ENCODE results near the gene SPEM3. TPM values are rescaled to one million over a fixed set of nuclear protein-coding genes. Genes with fewer than 3 reads are reported as not detected.

Gene SPEM3
- total RNA-seq, 4 donors from 2014 or later: not detected

DNA sequence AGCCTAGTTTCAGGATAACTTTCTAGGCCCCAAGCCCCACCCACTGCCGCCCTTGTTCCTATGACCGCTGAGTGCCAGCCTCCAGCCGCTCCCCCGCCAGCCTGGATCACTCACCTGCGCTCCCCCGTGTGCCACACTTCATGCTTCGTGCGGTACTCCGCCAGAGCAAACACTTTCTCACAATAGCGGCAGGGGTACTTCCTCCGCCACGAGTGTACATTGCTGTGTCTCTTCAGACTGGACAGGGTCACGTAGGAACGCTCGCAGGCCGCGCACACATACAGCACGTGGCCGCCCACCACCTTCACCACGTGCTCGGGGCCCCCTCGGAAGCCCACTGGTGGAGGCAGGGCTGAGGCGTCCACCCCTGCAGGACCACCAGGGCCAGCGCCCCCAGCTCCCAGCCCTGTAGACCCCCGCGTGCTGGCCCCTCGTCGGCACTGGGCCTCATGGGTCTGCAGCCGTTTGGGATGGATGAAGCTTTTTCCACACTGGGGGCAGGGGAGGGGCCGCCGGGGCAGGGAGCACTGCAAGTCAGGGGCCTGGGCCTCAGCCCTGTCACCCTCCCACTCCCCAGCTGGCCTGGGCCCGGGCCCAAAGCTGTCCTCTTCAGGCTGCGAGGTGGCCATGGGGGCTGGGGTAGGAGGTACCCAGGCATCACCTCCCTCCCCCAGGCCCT is 37.1 kb downstream of the SPEM3 start:
- TF ChIP-seq, protein P1, sequence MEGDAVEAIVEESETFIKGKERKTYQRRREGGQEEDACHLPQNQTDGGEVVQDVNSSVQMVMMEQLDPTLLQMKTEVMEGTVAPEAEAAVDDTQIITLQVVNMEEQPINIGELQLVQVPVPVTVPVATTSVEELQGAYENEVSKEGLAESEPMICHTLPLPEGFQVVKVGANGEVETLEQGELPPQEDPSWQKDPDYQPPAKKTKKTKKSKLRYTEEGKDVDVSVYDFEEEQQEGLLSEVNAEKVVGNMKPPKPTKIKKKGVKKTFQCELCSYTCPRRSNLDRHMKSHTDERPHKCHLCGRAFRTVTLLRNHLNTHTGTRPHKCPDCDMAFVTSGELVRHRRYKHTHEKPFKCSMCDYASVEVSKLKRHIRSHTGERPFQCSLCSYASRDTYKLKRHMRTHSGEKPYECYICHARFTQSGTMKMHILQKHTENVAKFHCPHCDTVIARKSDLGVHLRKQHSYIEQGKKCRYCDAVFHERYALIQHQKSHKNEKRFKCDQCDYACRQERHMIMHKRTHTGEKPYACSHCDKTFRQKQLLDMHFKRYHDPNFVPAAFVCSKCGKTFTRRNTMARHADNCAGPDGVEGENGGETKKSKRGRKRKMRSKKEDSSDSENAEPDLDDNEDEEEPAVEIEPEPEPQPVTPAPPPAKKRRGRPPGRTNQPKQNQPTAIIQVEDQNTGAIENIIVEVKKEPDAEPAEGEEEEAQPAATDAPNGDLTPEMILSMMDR (IDR thresholded peaks at IDR 0.05; ENCODE audit: low read depth): no peak

DNA sequence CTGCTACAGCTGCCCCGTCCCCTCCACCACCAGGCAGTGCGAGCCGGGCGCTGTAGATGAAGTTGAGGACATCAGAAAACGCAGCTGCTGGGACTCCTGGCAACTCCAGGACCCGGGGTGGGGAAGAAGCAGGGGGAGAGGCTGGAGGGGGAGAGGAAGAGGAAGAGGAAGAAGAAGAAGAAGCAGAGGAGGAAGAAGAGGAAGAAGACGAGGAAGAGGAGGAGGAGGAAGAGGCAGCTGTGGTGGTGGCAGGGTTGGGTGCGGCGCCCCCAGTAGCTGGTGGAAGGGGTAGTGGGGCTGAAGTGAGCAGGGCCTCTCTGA is 37.6 kb downstream of the SPEM3 start:
- TF ChIP-seq, protein P1 (IDR thresholded peaks at IDR 0.05; ENCODE audit: low read depth): no peak

DNA sequence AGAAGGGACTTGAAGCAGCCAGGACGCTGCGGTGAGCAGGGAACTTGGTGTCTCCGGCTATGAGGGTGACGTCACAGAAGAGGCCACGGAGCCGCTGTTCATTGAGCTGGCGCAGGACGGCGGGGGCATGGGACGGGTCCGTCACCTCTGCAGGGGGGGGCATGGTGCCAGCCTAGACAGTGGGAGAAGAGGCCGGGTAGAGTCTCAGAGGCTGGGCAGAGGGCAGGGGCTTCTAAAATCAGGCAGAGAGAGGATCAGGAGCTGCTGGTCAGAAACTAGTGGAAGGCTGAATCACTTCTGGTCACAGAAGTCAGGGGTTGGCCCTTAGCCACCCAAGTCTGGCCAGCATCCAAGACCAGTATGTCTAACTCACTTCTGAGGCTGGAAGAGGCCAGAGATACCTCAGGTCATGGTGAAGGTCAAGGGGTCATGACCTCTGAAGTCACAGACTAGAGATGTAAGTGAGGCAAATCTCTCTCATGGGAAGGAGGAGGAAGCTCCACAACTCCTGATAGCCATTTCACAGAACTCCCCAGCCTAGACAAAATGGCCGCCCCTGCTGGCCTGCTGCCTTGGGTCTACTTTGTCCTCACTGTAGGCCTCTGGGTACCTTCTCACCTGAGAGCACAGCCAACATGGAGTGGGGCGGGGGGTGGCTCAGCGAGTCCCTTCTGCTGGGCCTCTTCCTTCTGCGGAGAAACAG is 38.1 kb downstream of the SPEM3 start:
- TF ChIP-seq, protein P1 (IDR thresholded peaks at IDR 0.05; ENCODE audit: low read depth): no peak

DNA sequence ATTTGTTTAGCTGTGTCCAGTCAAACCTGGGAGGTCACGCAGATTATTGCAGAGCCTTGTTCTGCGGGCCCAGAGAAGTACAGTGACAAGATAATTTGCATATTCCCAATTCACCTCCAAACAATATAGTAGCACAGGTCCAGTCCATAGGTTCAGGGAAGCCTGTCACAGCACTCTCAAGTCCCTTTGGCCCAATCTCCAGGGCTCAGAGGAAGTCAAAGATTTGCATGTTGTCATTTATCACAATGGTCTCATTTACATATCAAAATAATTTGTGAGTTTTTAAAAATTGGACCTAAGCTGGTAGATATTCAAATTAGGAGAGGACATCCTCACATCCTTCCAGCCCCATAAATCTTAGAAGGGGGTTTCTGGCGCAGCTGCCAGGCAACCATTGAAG is 38.8 kb downstream of the SPEM3 start:
- TF ChIP-seq, protein P1 (IDR thresholded peaks at IDR 0.05; ENCODE audit: low read depth): no peak

DNA sequence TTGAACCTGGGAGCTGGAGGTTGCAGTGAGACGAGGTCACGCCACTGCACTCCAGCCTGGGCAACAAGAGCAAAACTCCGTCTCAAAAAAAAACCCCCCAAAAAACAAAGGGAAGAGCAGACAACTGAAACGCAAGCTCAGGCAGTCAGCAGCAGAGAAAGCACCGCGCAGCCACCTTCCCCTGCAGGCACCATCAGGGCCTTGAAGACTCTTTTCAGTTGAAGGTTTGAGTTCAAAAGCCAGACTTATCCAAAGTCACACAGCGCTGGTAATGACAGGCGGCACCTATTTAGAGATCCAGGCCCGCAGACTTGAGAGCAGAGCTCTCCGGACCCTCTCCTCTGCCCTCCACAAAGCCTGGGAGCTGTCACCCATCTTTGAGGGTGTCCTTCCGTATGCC is 39.6 kb downstream of the SPEM3 start:
- TF ChIP-seq, protein P1 (IDR thresholded peaks at IDR 0.05; ENCODE audit: low read depth): no peak

DNA sequence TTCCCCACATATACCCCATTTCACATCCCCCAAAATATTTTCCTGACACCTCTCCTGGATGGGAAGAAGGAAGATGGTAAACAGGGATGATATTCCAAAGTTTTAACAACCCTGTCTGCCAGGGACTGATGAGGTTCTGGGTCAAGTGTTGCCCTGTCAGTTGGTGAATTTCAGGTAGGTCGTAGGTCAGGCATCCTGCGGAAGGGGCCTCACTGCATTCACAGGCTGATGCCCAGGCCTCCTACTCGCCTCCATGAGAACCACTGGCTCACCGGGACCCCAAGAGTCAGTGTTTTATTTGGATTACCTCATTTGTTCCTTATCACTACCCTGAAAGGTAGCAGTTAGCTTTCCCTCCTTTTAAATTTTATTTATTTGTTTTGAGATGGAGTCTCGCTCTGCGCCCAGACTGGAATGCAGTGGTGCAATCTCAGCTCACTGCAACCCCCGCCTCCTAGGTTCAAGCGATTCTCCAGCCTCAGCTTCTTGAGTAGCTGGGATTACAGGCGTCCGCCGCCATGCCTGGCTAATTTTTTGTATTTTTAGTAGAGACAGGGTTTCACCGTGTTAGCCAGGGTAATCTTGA is 40.2 kb downstream of the SPEM3 start:
- TF ChIP-seq, protein P1 (IDR thresholded peaks at IDR 0.05; ENCODE audit: low read depth): no peak

DNA sequence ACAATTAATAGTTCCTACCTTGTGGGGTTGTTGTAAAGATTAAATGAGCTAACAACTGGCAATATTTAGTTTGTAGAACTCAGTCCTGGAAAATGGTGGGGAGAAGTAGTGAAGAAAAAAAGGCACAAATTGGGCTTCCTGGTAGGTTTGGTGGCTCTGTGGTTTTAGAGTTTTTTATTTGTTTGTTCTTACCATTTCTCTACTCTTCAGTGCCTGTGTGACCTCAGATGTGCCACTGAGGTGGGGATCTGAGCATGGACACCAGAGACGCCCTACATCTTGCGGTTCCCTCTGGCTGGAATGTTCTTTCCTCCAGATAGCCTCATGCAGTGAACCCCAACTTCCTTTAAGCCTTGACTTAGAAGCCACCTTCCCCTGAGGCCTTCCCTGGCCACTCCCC is 43.1 kb downstream of the SPEM3 start:
- TF ChIP-seq, protein P1 (IDR thresholded peaks at IDR 0.05; ENCODE audit: low read depth): no peak
